H1 (cell line): Measurements from ENCODE around the gene CTSW. TPM values are rescaled to one million over a fixed set of nuclear protein-coding genes. Genes with fewer than 3 reads are reported as not detected.

Experiments used
- CTCF ChIA-PET: fragments of 300-600 bp; sonication (Branson Sonifier 250); formaldehyde crosslinking; loops from one replicate; lab custom pipeline; 2021; ENCODE audit not compliant: partially characterized antibody; lab: Charles Lee
- POLR2A ChIA-PET: fragments of 300-600 bp; sonication (Branson Sonifier 250); formaldehyde crosslinking; loops from one replicate; lab custom pipeline; 2021; ENCODE audit warnings: inconsistent platforms; ENCODE audit not compliant: partially characterized antibody; lab: Charles Lee
- DNase-seq, 2 experiments: peaks; one replicate each; pipeline versions ENCODE4 v3.0.0 to v3.0.0-alpha.2; 2010 to 2022; ENCODE audit warnings: low spot score in 2 of 2, low read depth in 1 of 2, mixed read lengths in 1 of 2
- FAIRE-seq: peaks from 2 replicates; lab custom pipeline; 2011; peaks lifted over from hg19 to GRCh38; lab: Jason Lieb, UNC
- H2AFZ ChIP-seq: 2 replicates; pipeline ENCODE4 v1.8.1; 2012; ENCODE audit warnings: low read length, inconsistent platforms
- H2AK5ac ChIP-seq: 2 replicates; pipeline ENCODE4 v1.6.1; 2013; ENCODE audit warnings: low read depth, low read length
- H2BK120ac ChIP-seq: replicated peaks from 2 replicates; pipeline ENCODE3; 2013; ENCODE audit warnings: low read depth, low read length, inconsistent platforms
- H2BK12ac ChIP-seq: 2 replicates; pipeline ENCODE4 v1.6.1; 2013; ENCODE audit warnings: low read depth, low read length
- H2BK15ac ChIP-seq: 2 replicates; pipeline ENCODE4 v1.6.1; 2013; ENCODE audit warnings: low read length
- H2BK20ac ChIP-seq: 2 replicates; pipeline ENCODE4 v1.6.1; 2013; ENCODE audit warnings: low read length
- H2BK5ac ChIP-seq: 2 replicates; pipeline ENCODE4 v1.6.1; 2013; ENCODE audit warnings: low read depth, low read length
- H3K14ac ChIP-seq: 2 replicates; pipeline ENCODE4 v1.6.1; 2013; ENCODE audit warnings: inconsistent platforms; ENCODE audit not compliant: insufficient read length
- H3K18ac ChIP-seq: 2 replicates; pipeline ENCODE4 v1.6.1; 2013; ENCODE audit warnings: low read length; ENCODE audit errors: extremely low read depth
- H3K23ac ChIP-seq: 2 replicates; pipeline ENCODE4 v1.6.1; 2013; ENCODE audit warnings: inconsistent platforms; ENCODE audit not compliant: insufficient read length
- H3K23me2 ChIP-seq: 2 replicates; pipeline ENCODE4 v1.6.1; 2013; ENCODE audit warnings: low read depth, low read length
- H3K27ac ChIP-seq: 2 replicates; pipeline ENCODE4 v1.6.1; 2011; ENCODE audit warnings: low read depth, low read length, inconsistent platforms
- H3K27me3 ChIP-seq, 4 experiments: replicated peaks in 1 of 4; 1 replicate in 1 of 4; 2 replicates in 3 of 4; pipeline versions ENCODE4 v1.6.1 to v1.8.1; 2011 to 2013; ENCODE audit warnings: low read length in 3 of 4, mild to moderate bottlenecking in 3 of 4, inconsistent platforms in 2 of 4, mixed read lengths in 2 of 4, moderate library complexity in 1 of 4; ENCODE audit not compliant: control insufficient read depth in 3 of 4, insufficient read depth in 3 of 4; ENCODE audit errors: extremely low read depth in 1 of 4
- H3K36me3 ChIP-seq, 4 experiments: 2 replicates each; pipeline versions ENCODE4 v1.6.1 to v1.8.1; 2011 to 2013; ENCODE audit warnings: mild to moderate bottlenecking in 4 of 4, low read length in 3 of 4, moderate library complexity in 2 of 4, control low read depth in 1 of 4, inconsistent platforms in 1 of 4; ENCODE audit not compliant: insufficient read depth in 4 of 4, control insufficient read depth in 2 of 4
- H3K4ac ChIP-seq: replicated peaks from 2 replicates; pipeline ENCODE3; 2013; ENCODE audit warnings: low read length, low read depth, mixed read lengths, inconsistent platforms; ENCODE audit not compliant: insufficient read length
- H3K4me1 ChIP-seq, 4 experiments: replicated peaks in 1 of 4; 1 replicate in 1 of 4; 2 replicates in 3 of 4; pipeline versions ENCODE4 v1.6.1 to v1.8.1; 2011 to 2013; ENCODE audit warnings: low read length in 3 of 4, inconsistent platforms in 2 of 4, mixed read lengths in 1 of 4; ENCODE audit not compliant: insufficient read depth in 4 of 4, control insufficient read depth in 3 of 4
- H3K4me2 ChIP-seq, 2 experiments: 2 replicates each; pipeline versions ENCODE4 v1.6.1 to v1.8.1; 2011 to 2013; ENCODE audit warnings: low read depth in 2 of 2, low read length in 2 of 2, control low read depth in 1 of 2, inconsistent platforms in 1 of 2, mild to moderate bottlenecking in 1 of 2; ENCODE audit not compliant: insufficient read depth in 1 of 2
- H3K4me3 ChIP-seq, 4 experiments: fragments of 200-600, 300-600 bp in 1 of 4; sonication (generic), shearing (Covaris generic), sonication (Bioruptor Twin) in 1 of 4; 2 replicates each; pipeline versions ENCODE4 v1.5.1 to v1.8.1; 2011 to 2016; ENCODE audit warnings: low read length in 4 of 4, low read depth in 3 of 4, control low read depth in 2 of 4, inconsistent platforms in 2 of 4, mild to moderate bottlenecking in 2 of 4, mixed read lengths in 1 of 4, moderate library complexity in 1 of 4; ENCODE audit not compliant: insufficient read depth in 2 of 4; ENCODE audit errors: extremely low read depth in 1 of 4
- H3K56ac ChIP-seq: replicated peaks from 2 replicates; pipeline ENCODE3; 2013; ENCODE audit warnings: low read depth, mild to moderate bottlenecking, mixed read lengths, low read length, inconsistent platforms; ENCODE audit not compliant: insufficient read length
- H3K79me1 ChIP-seq: 2 replicates; pipeline ENCODE4 v1.6.1; 2013; ENCODE audit warnings: low read depth, low read length, control low read depth
- H3K79me2 ChIP-seq, 2 experiments: 2 replicates each; pipeline versions ENCODE4 v1.6.1 to v1.8.1; 2012 to 2013; ENCODE audit warnings: low read length in 2 of 2, mild to moderate bottlenecking in 2 of 2, inconsistent platforms in 1 of 2; ENCODE audit not compliant: insufficient read depth in 2 of 2, control insufficient read depth in 1 of 2
- H3K9ac ChIP-seq, 4 experiments: replicated peaks in 1 of 4; 1 replicate in 1 of 4; 2 replicates in 3 of 4; pipeline versions ENCODE4 v1.6.1 to v1.8.1; 2011 to 2013; ENCODE audit warnings: low read depth in 3 of 4, low read length in 3 of 4, control low read depth in 2 of 4, mild to moderate bottlenecking in 2 of 4, moderate library complexity in 2 of 4, inconsistent platforms in 1 of 4; ENCODE audit errors: extremely low read depth in 1 of 4
- H3K9me3 ChIP-seq, 2 experiments: 2 replicates each; pipeline versions ENCODE4 v1.6.1 to v1.8.1; 2012 to 2013; ENCODE audit warnings: mild to moderate bottlenecking in 2 of 2, moderate library complexity in 2 of 2, control low read depth in 1 of 2, inconsistent platforms in 1 of 2, low read depth in 1 of 2, low read length in 1 of 2, mixed read lengths in 1 of 2; ENCODE audit not compliant: insufficient read depth in 2 of 2
- H4K20me1 ChIP-seq, 2 experiments: replicated peaks in 1 of 2; 2 replicates each; pipeline versions ENCODE3 to v1.8.1; 2011 to 2013; ENCODE audit warnings: inconsistent platforms in 2 of 2, low read length in 2 of 2, mild to moderate bottlenecking in 1 of 2; ENCODE audit not compliant: insufficient read depth in 2 of 2, control insufficient read depth in 1 of 2
- H4K5ac ChIP-seq: 2 replicates; pipeline ENCODE4 v1.6.1; 2013; ENCODE audit warnings: low read length, low read depth, mixed read lengths, inconsistent platforms; ENCODE audit not compliant: insufficient read length
- H4K8ac ChIP-seq: 2 replicates; pipeline ENCODE4 v1.8.0; 2013; ENCODE audit warnings: mild to moderate bottlenecking, moderate library complexity, low read length, inconsistent platforms; ENCODE audit not compliant: insufficient read depth; ENCODE audit errors: extremely low read depth
- H4K91ac ChIP-seq: replicated peaks from 2 replicates; pipeline ENCODE3; 2013; ENCODE audit warnings: low read length, mixed read lengths, inconsistent platforms; ENCODE audit not compliant: insufficient read length
- CHD1 ChIP-seq: IDR thresholded peaks from 2 replicates; pipeline ENCODE4 v1.6.1; 2012; ENCODE audit warnings: low read depth, low read length, improper control_type of control experiment
- CTBP2 ChIP-seq: IDR thresholded peaks from 2 replicates; pipeline ENCODE4 v1.7.0; 2011; ENCODE audit warnings: borderline replicate concordance, mild to moderate bottlenecking, moderate library complexity, mixed read lengths, low read length; ENCODE audit not compliant: insufficient read depth, insufficient read length
- POLR2A ChIP-seq, 2 experiments: IDR thresholded peaks; 1 replicate in 1 of 2; 2 replicates in 1 of 2; pipeline ENCODE4 v1.6.1; 2011; ENCODE audit warnings: low read depth in 2 of 2, low read length in 2 of 2, mild to moderate bottlenecking in 2 of 2; ENCODE audit errors: control extremely low read depth in 1 of 2
- WGBS, 2 experiments: shearing (Covaris generic) in 1 of 2; methylation state at CpG; one replicate each; pipeline versions ENCODE4 v1.1.6 to v1.1.7; 2013 to 2015; ENCODE audit warnings: low lambda C conversion rate in 2 of 2, mixed read lengths in 2 of 2, inconsistent platforms in 1 of 2, low coverage in 1 of 2, missing lambda C conversion rate in 1 of 2; ENCODE audit not compliant: insufficient replicate concordance in 2 of 2, insufficient coverage in 1 of 2, insufficient read length in 1 of 2; ENCODE audit errors: extremely low coverage in 1 of 2, missing lambda C conversion rate in 1 of 2; 5-methylcytosine and 5-hydroxymethylcytosine counted together
- polyA plus RNA-seq, 7 experiments: library from polyadenylated mRNA; depleted of rRNA in 3 of 7; stranded (reverse) in 5 of 7; unstranded in 2 of 7; fragments of >200 nt in 5 of 7; fragments of 200-250 nt in 2 of 7; gene quantifications; 1 replicate in 5 of 7; 2 replicates in 1 of 7; 4 replicates in 1 of 7; pipeline versions ENCODE4 v1.2.1 to v1.2.3, GENCODE V29; 2011 to 2013; ENCODE audit warnings: missing spikeins in 2 of 7, mixed read lengths in 2 of 7
- total RNA-seq: library from RNA; stranded (reverse); fragmentation: NEBNext Ultra II Directional; extraction: Animal tissue kit (Norgen Biotek cat#: 25700); gene quantifications from 2 replicates; pipeline ENCODE4 v1.2.1, GENCODE V29; 2021

CTSW gene
- total and polyA plus RNA-seq, 2 of the 8 experiments (the other 6 are each of a cell fraction or from before 2014, with no cell fraction given) = not detected

DNA sequence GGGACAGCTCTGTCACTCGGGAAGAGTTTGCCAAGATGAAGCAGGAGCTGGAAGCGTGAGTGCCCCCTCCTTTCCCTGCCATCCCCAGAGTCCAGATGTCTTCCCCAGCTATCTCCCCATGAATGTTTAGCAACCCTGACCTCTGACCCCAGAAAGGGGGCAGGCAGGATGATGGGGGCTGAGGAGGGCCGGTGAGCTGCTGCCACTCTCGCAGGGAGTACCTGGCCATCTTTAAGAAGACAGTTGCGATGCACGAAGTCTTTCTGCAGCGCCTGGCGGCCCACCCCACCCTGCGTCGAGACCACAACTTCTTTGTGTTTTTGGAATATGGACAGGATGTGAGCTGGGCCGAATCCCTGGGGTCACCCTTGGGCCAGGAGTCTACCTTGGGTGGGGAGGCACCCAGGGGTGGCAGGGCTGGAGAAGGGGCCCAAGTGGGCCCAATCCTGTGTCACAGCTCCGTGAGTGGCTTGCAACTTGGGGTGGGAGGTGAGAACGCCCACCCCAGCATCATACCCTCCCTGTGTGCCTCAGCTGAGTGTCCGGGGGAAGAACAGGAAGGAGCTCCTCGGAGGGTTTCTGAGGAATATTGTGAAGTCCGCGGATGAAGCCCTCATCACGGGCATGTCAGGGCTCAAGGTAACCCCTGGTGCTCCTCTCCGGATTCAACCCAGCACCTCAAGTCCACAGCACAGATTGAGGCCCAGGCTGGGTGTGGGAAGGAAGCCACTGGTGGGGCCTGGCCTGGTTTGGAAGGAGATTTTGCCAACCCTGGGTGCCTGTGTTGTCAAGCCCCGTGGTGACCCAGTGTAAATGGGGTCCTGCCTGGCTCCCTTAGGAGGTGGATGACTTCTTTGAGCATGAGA lies 29.2 kb upstream of the CTSW start:
- no peak overlapping the region for H4K5ac ChIP-seq
- H3K79me2 ChIP-seq = peaks cover 2 to 15% of the 10 kb centered on the region in 2 experiments; a peak in 3 of 4 replicates
- H3K27me3 ChIP-seq = no peaks in the 10 kb centered on the region; a peak in 1 of 7 replicates
- H4K20me1 ChIP-seq = peaks cover 14 to 17% of the 10 kb centered on the region in 2 experiments
- H3K36me3 ChIP-seq = peaks cover 13 to 26% (median 23%) of the 10 kb centered on the region in 4 experiments
- no peak overlapping the region for H3K14ac ChIP-seq
- H3K9me3 ChIP-seq = peaks cover 7 to 10% of the 10 kb centered on the region in 2 experiments; a peak in 2 of 4 replicates
- H3K23ac ChIP-seq = no peak overlapping the region
- no peak overlapping the region for H2BK15ac ChIP-seq
- DNase-seq (no peak), FAIRE-seq (no peak)
- no peak overlapping the region for H2BK12ac ChIP-seq
- H2BK20ac ChIP-seq = no peak overlapping the region
- H4K8ac ChIP-seq = no peak overlapping the region
- no peak overlapping the region for H3K4me2 ChIP-seq
- WGBS, 2 experiments = 95% methylated on average over 17 of the region's 20 CpGs; no CpG with 5 or more reads in 1 of the 2 experiments
- H3K79me1 ChIP-seq = peaks cover 8% of the 10 kb centered on the region
- H3K4me3 ChIP-seq = no peak overlapping the region
- no peak overlapping the region; a peak in 1 of 7 replicates for H3K9ac ChIP-seq
- no peaks in the 10 kb centered on the region for H3K23me2 ChIP-seq
- no peak overlapping the region for H3K56ac ChIP-seq
- TF ChIP-seq CHD1 (no peak), POLR2A (IDR thresholded peaks at IDR 0.05; ENCODE audit: control extremely low read depth in 1 of 2, low read depth in 2 of 2, low read length in 2 of 2) (peak in 1 of 2 experiments; percentile 27; a peak in 1 of 3 replicates), CTBP2 (no peak)
- CTCF ChIA-PET = interaction anchor here (0.6 to 15.2 kb wide), 34 partner anchors 9 to 257 kb away, joined by 3 to 283 read pairs (median 6); partner anchors contain the start of genes AP5B1, CCDC85B, CFL1 and CTSW
- peak overlapping the region; percentile 35 for H2BK5ac ChIP-seq
- no peak overlapping the region for H2BK120ac ChIP-seq
- no peak overlapping the region for H3K27ac ChIP-seq
- H4K91ac ChIP-seq = no peak overlapping the region
- H2AK5ac ChIP-seq = no peak overlapping the region
- peaks cover 0 to 4% (median under 1%) of the 10 kb centered on the region in 4 experiments; a peak in 5 of 7 replicates for H3K4me1 ChIP-seq
- H2AFZ ChIP-seq = no peak overlapping the region
- POLR2A ChIA-PET = interaction anchor here (0.8 to 38.3 kb wide), 15 partner anchors 7 to 203 kb away, joined by 3 to 1071 read pairs (median 5); partner anchors contain the start of genes AP5B1, CCDC85B, CFL1 and CTSW
- H3K4ac ChIP-seq = no peak overlapping the region
- H3K18ac ChIP-seq = no peak overlapping the region
